HG03378 (cell line): ENCODE data around the gene NUP107.

Experiments
- ATAC-seq: cut with Tn5 transposase; IDR thresholded peaks from one replicate; pipeline ENCODE4 v1.9.1; 2021; ENCODE audit warnings: mild to moderate bottlenecking, moderate library complexity; ENCODE audit not compliant: unreplicated experiment

Gene NUP107

GRCh38 chr12:68771223-68771925 is 84.6 kb downstream of the NUP107 start:
- no peak for ATAC-seq

GRCh38 chr12:68772714-68773113 is 85.9 kb downstream of the NUP107 start:
- ATAC-seq = no peak

- no peak for ATAC-seq
Observed at GRCh38 chr12:68773582-68773981, 86.8 kb downstream of the NUP107 start.

GRCh38 chr12:68775121-68775630 is 88.4 kb downstream of the NUP107 start:
- no peak for ATAC-seq

- no peak for ATAC-seq
Observed at GRCh38 chr12:68776976-68777610, 90.3 kb downstream of the NUP107 start.

GRCh38 chr12:68779280-68779679 is 92.5 kb downstream of the NUP107 start:
- no peak for ATAC-seq

- no peak for ATAC-seq
Observed at GRCh38 chr12:68780731-68781130, 94.0 kb downstream of the NUP107 start.

GRCh38 chr12:68781728-68782127 is 95.0 kb downstream of the NUP107 start:
- ATAC-seq = no peak

GRCh38 chr12:68784015-68784414 is 97.2 kb downstream of the NUP107 start:
- no peak for ATAC-seq

GRCh38 chr12:68785358-68785757 is 98.6 kb downstream of the NUP107 start:
- no peak for ATAC-seq

GRCh38 chr12:68785823-68786222 is 99.0 kb downstream of the NUP107 start:
- no peak for ATAC-seq

GRCh38 chr12:68786929-68787328 is 100.2 kb downstream of the NUP107 start:
- ATAC-seq = no peak

- no peak for ATAC-seq
Observed at GRCh38 chr12:68788554-68789143, 101.9 kb downstream of the NUP107 start.

- no peak for ATAC-seq
Observed at GRCh38 chr12:68789144-68789878, 102.5 kb downstream of the NUP107 start.

- ATAC-seq = no peak
Observed at GRCh38 chr12:68790081-68790951, 103.5 kb downstream of the NUP107 start.

GRCh38 chr12:68790952-68791234 is 104.1 kb downstream of the NUP107 start:
- ATAC-seq = no peak

GRCh38 chr12:68791897-68792481 is 105.2 kb downstream of the NUP107 start:
- no peak for ATAC-seq

GRCh38 chr12:68792952-68793351 is 106.2 kb downstream of the NUP107 start:
- ATAC-seq = peak; percentile 96

- no peak for ATAC-seq
Observed at GRCh38 chr12:68793436-68793835, 106.7 kb downstream of the NUP107 start.

- ATAC-seq = no peak
Observed at GRCh38 chr12:68793975-68794652, 107.3 kb downstream of the NUP107 start.
